Activated CD4-positive, alpha-beta T cell treated with anti-CD3 and anti-CD28 coated beads, Interleukin-2, amount 50 U/mL, for 48 hours (primary cell): Measurements from ENCODE around the gene ARSI.

Experiments
- DNase-seq, 2 experiments: peaks; one replicate each; pipeline ENCODE4 v3.0.0-alpha.2; 2020

Gene ARSI

DNA sequence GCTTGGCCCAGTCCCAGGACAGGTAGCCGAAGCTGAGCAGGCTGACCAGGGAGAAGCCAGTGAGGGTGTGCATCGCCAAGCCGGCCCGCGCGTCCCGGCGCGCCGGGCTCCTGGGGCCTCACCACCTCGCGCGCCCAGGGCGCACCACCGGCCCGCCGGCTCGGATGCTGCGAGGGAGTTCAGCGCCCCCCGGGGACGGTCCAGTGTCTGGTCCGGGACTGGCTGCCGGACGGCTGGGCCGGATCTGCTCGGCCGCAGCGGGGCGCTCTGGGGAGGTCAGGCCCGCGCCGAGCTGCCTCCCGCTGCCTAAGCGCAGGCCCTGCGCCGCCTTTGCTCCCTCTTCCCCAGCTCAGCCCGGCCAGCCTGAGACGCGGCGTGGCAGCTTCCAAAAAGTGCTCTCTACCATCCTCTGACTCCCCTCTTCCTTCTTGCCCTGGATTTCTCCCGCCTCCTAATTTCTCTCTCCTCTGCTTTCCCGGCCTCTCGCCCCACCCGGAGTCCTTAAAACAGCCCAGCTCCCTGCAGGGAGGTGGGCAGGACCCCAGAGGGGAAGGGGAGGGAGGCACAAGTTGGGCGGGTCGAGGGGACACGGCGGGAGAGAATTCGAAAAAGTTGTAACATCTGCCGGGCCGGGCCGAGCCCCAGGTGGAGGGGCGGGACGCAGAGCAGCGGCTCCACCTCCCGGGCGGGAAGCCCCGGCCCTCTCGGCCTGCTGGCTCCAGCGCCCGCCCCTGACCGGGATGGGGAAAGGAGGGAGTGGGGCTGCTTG is at the start of gene ARSI:
TSS of gene ARSI (minus strand) at position 605 of the 769 bp plus-strand sequence. CDS start at position 73, 532 bp downstream.
- DNase-seq: no peak

GRCh38 chr5:150350524-150351344 is 48.0 kb upstream of the ARSI start:
- peak; percentile 56 to 65 for DNase-seq

GRCh38 chr5:150349681-150350275 is 47.1 kb upstream of the ARSI start:
- no peak for DNase-seq

DNA sequence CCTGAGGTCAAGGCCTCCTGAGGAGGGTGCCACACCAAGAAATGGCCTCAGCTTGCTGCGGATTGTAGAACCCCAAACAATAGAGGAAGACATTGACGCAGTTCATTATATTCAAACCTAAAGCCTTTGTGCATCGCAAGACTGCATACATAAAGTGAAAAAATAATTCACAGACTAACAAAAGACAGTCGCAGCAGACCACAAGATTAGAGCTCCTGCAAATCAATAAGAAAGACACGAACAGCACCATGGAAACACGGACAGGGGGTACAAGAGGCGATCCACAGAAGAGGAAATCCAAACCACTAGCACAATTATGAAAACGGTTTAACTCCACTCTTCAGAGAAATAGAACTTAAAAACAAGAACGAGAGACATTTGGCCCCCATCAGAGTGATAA is 44.7 kb upstream of the ARSI start:
- DNase-seq: no peak

DNA sequence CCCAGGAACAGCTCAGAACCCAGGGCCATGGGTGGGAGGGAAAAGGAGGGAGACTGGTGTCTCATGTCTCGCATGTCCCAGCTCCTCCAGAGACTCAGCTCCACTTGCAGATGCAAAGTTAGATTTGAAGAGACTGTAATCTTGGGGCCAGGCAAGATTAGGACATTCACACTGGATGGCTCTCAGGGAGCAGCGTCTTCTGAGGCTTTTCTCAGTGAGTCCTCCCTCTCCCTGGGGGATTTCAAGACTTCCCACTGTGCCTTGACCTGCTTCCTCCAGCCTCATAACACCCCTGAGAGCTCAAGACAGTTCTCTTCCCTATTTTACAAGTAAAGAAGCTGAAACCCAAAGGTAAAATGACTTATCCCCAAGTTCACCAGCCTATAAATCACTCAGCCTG is 44.3 kb upstream of the ARSI start:
- DNase-seq: no peak

GRCh38 chr5:150346592-150346991 is 43.9 kb upstream of the ARSI start:
- DNase-seq: no peak

DNA sequence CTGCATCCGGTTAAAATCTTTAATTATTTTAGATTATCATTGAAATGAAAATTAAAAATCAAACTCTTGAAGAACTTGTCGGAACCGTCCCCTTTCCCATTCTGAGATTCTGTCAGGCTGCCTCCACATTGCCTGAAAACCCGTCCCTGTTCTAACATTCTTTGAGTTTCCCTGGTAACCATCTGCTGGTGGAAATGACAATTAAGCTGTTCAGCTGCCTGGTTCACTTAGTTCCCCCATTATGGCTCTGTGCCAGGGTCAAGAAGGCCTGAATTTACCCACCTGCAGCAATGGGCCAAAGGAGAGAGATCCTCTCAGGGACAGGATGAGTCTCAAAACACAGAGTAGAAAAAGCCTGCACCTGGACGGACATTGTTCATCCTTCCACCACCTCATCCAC is 43.0 kb upstream of the ARSI start:
- no peak for DNase-seq

DNA sequence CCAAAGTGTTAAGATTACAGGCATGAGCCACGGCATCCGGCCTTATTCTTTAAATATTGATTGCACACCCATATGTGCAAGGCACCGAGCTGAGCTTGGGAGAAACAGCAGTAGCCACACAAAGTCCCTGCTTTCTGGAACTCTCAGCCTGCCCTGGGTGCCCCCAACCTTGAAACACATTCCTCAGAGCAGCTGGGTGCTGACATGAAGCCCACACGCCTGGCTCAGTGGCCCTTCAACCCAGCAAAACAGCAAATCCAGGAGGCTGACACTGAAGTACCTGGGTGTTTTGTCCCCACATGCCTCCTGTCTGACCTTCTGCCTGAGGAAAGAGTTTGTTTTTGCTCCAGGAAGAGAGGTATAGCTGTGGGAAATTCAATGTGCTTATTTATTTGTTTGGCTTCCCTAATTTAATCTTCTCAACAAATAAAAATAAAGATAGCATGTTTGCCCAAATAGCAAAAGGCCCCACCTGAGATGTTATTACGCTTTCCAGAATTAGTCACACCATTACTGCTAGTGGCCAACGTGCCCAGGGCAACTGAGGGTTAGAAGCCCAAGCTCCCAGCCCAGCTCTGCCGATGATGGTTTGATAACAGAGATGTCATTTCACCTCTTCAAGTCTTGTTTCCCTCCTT is 41.4 kb upstream of the ARSI start:
- DNase-seq: no peak

DNA sequence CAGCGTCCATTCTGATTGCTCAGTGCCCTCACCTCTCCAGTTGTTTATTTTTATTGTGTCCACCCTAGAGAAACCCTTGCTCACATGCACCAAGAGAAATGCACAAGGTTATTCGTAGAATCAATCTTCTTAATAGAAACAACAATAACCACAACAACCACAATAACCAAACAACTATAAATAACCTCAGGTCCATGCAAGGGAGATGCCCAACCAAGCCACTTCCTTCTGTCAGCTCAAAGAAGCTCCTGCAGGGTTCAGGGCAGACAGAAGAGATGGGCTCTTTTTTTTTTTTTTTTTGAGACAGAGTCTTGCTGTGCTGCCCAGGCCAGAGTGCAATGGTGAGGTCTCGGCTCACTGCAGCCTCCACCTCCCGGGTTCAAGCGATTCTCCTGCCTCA is 39.9 kb upstream of the ARSI start:
- no peak for DNase-seq

GRCh38 chr5:150341989-150342388 is 39.3 kb upstream of the ARSI start:
- no peak for DNase-seq

DNA sequence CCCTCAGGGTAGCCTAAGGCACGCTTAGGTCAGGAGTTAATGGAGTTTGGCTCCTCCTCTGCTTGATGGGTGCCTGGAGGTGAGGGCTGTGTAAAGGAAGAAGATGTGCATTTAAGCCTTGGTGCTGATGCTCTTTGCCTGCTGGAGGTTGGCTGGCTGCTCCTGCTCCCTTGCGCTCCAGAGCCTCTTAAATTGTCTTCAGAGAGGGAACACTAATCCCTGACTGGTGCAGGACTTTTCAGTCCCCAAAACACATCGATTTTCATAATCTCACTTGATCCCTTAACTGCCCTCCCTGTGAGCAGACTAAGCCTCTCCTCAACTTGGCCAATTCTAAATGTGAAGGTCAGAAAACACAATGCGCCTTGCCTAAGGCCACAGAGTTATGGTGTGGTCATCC is 38.6 kb upstream of the ARSI start:
- no peak for DNase-seq

DNA sequence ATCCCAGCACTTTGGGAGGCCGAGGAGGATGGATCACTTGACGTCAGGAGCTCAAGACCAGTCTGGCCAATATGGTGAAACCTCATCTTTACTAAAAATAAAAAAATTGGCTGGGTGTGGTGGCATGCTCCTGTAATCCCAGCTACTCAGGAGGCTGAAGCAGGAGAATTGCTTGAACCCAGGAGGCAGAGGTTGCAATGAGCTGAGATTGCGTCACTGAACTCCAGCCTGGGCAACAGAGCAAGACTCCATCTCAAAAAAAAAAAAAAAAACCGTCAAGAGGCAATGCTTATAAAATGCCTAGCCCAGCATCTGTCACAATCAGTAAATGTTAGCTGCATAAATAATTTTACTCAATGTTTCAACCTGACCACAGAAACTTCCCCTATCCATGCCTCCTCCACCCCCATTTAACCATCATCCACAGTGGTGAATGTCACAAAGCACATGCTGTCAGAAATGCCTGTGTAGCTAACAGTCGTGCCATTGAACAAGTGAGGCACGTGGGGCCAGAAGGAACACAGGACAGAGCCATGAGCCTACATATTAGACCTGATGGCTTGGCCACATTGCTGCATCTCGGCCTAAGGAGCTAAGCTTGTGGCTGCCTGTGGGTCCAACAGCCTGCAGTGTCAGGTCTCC is 38.0 kb upstream of the ARSI start:
- no peak for DNase-seq

DNA sequence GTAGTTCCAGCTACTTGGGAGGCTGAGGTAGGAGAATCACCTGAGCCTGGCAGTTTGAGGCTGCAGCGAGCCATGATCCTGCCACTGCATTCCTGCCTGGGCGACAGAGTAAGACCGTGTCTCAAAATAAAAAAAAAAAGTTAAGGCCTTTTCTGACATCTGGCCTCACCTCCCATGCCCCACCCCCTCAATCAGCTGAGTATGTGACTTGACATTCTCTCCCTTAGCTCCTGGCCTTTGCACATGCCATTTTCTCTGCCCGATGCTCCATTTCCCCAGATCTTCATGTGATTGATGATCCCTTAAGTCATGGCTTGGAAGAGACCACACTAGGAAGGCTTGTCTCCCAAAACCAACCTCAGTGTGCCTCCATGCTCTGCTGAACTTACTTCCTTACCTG is 37.1 kb upstream of the ARSI start:
- no peak for DNase-seq

GRCh38 chr5:150339165-150339564 is 36.5 kb upstream of the ARSI start:
- DNase-seq: no peak

DNA sequence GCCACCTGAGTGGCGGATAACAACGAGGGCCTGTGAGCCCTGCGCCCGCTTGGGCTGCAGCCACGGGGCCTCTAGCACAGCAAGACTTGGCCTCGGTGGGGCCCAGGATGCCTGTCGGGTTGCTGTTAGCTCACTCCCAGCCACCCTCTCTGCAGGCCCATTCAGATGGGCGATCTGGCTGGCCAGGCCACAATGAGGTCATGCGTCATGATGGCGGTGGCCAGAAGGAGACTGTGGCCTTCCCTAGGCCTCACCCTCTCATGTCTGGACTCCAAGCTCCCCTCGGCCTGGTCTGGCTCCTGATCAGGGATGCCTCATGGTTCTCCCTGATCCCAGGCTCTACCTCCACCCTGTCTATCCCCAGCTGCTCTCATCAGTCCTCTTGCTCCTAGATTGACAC is 35.8 kb upstream of the ARSI start:
- DNase-seq: no peak

DNA sequence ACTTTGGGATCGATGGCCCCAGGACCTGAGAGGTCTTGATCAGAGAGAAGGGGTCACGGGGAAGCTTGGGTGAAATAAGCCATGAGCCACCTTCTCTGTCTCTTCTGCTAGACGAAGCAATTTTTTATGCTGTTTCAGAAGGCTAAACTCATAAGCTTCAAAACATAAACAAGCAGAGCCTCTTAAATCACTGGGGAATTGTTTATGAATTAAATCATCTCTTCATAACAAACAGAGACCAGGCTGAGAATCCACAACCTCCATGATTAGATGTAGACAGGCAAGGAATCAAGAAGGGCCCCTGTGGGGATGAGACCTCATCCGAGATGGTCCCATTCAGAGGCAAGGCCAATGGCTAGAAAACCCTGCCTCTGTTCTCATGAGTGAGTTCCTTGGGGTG is 33.1 kb upstream of the ARSI start:
- DNase-seq: no peak

- DNase-seq: no peak
Observed at GRCh38 chr5:150333400-150333799, 30.7 kb upstream of the ARSI start.

DNA sequence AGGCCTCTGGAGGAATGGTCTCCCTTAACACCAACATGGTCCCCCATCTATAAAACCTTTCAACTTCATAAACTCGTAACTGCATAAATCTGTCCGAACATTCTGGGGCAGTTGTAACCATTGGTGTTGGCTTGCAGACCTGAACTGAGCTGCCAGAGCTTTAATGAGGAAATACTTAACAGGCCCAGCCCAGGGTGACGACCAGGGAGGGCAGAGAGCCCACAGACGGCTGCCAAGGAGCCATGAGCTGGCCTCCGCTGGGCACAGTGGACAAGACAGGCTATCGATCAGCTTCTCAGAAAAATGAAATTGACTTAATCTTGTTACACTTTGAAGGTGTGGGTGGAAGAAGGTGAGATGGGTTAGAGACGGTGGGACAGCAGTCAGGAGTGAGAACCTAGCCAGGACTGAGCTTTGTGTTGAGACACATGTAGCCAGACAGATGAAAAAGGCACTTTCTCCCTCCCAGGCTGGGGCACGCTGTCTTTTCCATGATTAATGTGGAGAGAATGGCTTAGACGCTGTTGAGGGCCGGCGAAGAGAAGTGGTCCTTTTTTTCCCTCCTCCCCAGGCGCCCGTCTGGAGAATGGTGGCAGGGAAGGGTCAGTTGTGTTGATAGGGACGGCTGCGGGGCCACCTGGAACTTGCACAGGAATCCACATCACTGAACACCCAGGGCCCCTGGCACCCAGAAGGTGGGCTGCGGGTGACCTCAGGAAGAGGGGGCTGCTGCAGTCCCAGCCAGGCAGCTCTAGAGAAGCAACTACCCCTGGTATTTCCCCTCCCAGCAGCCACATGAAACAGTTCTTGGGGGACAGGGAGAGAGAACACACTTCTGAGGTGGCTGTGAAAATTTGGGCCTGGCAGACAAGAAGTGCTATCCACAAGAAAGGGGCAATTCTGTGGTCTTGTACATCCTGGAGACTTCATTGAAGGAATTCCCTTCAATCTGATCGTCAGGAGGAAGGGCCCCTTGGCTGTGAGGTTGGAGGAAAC is 27.5 kb upstream of the ARSI start:
- DNase-seq: no peak

DNA sequence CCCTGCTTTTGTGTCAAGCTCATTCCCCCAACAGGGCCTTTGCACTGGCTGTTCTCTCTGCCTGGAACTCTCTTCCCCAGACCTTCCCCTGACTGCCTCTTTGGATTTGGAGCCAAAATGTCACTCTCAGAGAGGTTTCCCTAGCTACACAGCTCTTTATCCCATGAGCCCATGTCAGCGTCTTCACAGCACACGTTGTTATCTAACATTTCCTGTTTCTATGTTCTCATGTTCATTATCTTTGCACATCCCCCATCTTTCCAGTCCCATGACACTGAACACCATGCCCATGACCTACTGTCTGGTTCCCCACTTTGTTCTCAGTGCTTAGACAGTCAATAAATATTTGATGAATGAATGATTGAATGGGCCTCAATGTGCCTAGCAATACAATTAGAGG is 26.3 kb upstream of the ARSI start:
- DNase-seq: no peak

GRCh38 chr5:150328515-150328914 is 25.8 kb upstream of the ARSI start:
- no peak for DNase-seq

DNA sequence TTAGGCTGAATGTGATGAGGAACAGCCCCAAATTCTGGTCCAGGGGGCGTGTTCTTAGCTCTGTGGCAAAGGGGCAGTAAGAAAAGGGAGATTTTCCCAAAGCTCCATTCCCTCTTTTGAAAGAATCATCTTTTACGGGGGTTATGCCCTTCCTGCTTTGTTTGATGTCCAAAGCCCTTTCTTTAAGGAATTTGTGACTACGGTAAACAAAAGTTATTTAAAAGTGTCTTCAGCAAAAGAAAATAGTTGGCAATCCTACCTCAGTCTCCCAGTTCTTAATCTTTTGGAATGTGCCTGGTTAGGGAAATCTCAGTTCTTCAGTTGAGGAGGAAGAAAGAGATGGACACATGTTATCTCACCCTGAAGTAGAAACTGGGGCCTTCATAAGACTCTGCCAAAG is 24.4 kb upstream of the ARSI start:
- no peak for DNase-seq

DNA sequence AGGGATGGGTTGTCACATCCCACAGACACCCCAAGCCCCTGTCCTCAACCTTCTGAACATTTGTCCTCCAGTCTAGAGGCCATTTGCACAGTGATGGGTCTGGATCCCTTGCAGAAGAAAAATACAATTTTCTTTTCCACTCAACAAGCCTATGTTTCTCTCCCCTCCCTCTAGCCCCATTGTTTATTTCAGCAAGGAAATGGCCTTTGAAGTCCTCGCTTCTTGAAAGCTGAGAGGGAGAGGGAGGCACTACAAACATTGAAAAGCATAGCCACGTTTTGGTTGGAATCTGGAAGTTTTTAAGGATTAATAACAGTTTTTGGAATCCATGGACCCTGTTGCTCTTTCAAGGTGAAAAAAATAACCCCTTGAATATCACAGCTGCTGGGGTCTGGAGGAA is 24.0 kb upstream of the ARSI start:
- no peak for DNase-seq
